Measurements from ENCODE around the gene STAT6.

Gene STAT6

GRCh38 chr12:57135527-57136326 lies 24.6 kb upstream of the STAT6 start:
- DNase-seq (ENCODE audit: insufficient read length, low spot score): no peak
- no peak for FAIRE-seq

GRCh38 chr12:57134949-57135348 lies 23.8 kb upstream of the STAT6 start:
- DNase-seq (ENCODE audit: insufficient read length, low spot score): no peak
- TF ChIP-seq CTCF (IDR thresholded peaks at IDR 0.05; ENCODE audit: insufficient read depth, missing control alignments): no peak
- no peak for FAIRE-seq

More at GRCh38 chr12:57135527-57136326, 24.6 kb upstream of the STAT6 start:
- no peak for TF ChIP-seq CTCF (IDR thresholded peaks at IDR 0.05; ENCODE audit: insufficient read depth, missing control alignments)

GRCh38 chr12:57133916-57134315 lies 22.8 kb upstream of the STAT6 start:
- no peak for FAIRE-seq
- TF ChIP-seq CTCF (IDR thresholded peaks at IDR 0.05; ENCODE audit: insufficient read depth, missing control alignments): no peak
- DNase-seq (ENCODE audit: insufficient read length, low spot score): no peak

GRCh38 chr12:57133013-57133569 lies 21.9 kb upstream of the STAT6 start:
- no peak for DNase-seq (ENCODE audit: insufficient read length, low spot score)
- no peak for TF ChIP-seq CTCF (IDR thresholded peaks at IDR 0.05; ENCODE audit: insufficient read depth, missing control alignments)
- FAIRE-seq: no peak

- DNase-seq (ENCODE audit: insufficient read length, low spot score): no peak
- no peak for FAIRE-seq
- TF ChIP-seq CTCF (IDR thresholded peaks at IDR 0.05; ENCODE audit: insufficient read depth, missing control alignments): no peak
Measured at GRCh38 chr12:57131896-57132744, 21.0 kb upstream of the STAT6 start.

GRCh38 chr12:57130941-57131340 lies 19.8 kb upstream of the STAT6 start:
- no peak for FAIRE-seq
- no peak for DNase-seq (ENCODE audit: insufficient read length, low spot score)
- no peak for TF ChIP-seq CTCF (IDR thresholded peaks at IDR 0.05; ENCODE audit: insufficient read depth, missing control alignments)

All from D721Med (cell line).